Raji (cell line): ENCODE results near the gene PCDHA9.
"Not testable (repeated sequence)": the region's sequence is repeated elsewhere in the genome, so short reads cannot be mapped to it uniquely, and the experiment has no call there.

ENCODE experiments used
- POLR2A ChIP-seq: IDR thresholded peaks from 2 replicates; pipeline ENCODE4 v1.6.1; 2011; ENCODE audit warnings: low read depth, low read length, control low read depth; ENCODE audit not compliant: insufficient read depth

Gene PCDHA9

GRCh38 chr5:140848139-140849102 is at the start of gene PCDHA9:
Gene PCDHA9, plus strand, starts transcription at chr5:140848382. Its CDS starts 114 bp downstream, at chr5:140848496.
- not testable (repeated sequence) for TF ChIP-seq POLR2A

DNA sequence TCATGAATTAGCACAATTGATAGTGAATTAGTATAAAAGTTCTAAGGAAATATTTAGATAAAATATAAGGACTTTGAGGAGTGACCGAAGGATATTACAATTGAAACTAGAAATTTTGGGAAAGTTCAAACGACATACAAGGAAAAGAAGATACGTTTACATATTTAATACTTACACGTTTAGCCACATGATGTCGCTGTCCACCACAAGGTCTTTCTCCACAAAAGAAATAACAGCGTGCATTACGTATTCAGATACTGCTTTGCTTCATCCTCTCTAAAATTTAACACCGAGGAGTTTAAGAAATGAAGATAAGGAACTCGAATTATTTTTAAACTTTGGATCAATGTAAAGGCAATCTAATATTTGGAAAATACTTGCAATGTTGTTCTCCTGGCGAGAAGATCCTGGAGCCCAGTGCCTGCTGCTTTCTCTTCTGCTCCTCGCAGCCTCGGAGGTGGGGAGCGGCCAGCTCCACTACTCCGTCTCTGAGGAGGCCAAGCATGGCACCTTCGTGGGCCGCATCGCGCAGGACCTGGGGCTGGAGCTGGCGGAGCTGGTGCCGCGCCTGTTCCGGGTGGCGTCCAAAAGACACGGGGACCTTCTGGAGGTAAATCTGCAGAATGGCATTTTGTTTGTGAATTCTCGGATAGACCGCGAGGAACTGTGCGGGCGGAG is 47.2 kb upstream of the PCDHA9 start, which contains the start of gene PCDHA3:
TSS of gene PCDHA3 (plus strand) at position 242 of the 678 bp plus-strand sequence.
- no peak for TF ChIP-seq POLR2A

DNA sequence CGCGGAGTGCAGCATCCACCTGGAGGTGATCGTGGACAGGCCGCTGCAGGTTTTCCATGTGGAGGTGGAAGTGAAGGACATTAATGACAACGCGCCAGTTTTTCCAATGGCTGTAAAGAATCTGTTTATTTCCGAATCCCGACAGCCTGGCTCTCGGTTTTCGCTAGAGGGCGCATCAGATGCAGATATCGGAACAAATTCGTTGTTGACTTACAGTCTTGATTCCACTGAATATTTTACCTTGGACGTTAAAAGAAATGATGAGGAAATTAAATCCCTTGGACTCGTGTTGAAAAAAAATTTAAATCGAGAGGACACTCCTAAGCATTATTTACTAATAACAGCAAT is 46.7 kb upstream of the PCDHA9 start:
- TF ChIP-seq POLR2A, result no peak

- TF ChIP-seq POLR2A, result no peak
Observed at GRCh38 chr5:140802781-140803271, 45.4 kb upstream of the PCDHA9 start.

DNA sequence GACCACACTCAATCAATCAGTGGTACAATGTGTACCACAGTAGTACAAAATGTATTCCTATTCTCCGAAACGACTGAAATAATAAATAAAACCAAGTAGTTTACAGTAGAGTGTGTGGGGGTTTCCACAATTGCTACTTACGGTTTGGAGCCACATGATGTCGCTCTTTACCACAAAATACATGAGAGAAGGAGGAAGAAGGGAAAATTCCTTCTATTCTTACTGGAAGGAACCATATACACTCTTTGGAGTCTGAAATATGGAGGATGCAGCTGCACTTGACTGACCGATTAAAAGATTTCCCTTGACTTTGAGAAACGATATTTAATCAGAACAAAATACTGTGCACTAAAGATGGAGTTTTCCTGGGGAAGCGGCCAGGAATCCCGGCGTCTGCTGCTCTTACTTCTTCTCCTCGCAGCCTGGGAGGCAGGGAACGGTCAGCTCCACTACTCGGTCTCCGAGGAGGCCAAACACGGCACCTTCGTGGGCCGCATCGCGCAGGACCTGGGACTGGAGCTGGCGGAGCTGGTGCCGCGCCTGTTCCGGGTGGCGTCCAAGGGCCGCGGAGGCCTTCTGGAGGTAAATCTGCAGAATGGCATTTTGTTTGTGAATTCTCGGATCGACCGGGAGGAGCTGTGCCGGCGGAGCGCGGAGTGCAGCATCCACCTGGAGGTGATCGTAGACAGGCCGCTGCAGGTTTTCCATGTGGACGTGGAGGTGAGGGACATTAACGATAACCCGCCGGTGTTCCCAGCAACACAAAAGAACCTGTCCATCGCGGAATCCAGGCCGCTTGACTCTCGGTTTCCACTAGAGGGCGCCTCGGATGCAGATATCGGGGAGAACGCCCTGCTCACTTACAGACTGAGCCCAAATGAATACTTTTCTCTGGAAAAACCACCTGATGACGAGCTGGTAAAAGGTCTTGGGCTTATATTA is 41.1 kb upstream of the PCDHA9 start, which contains the start of gene PCDHA4:
TSS of gene PCDHA4 (plus strand) at position 235 of the 942 bp plus-strand sequence.
- no peak for TF ChIP-seq POLR2A

DNA sequence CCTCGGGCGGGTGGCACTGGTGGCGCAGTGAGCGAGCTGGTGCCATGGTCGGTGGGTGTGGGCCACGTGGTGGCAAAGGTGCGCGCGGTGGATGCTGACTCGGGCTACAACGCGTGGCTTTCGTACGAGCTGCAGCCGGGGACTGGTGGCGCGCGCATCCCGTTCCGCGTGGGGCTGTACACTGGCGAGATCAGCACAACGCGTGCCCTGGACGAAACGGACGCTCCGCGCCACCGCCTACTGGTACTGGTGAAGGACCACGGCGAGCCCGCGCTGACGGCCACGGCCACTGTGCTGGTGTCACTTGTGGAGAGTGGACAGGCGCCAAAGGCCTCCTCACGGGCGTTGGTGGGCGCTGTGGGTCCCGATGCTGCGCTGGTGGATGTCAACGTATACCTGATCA is 39.3 kb upstream of the PCDHA9 start:
- no peak for TF ChIP-seq POLR2A

DNA sequence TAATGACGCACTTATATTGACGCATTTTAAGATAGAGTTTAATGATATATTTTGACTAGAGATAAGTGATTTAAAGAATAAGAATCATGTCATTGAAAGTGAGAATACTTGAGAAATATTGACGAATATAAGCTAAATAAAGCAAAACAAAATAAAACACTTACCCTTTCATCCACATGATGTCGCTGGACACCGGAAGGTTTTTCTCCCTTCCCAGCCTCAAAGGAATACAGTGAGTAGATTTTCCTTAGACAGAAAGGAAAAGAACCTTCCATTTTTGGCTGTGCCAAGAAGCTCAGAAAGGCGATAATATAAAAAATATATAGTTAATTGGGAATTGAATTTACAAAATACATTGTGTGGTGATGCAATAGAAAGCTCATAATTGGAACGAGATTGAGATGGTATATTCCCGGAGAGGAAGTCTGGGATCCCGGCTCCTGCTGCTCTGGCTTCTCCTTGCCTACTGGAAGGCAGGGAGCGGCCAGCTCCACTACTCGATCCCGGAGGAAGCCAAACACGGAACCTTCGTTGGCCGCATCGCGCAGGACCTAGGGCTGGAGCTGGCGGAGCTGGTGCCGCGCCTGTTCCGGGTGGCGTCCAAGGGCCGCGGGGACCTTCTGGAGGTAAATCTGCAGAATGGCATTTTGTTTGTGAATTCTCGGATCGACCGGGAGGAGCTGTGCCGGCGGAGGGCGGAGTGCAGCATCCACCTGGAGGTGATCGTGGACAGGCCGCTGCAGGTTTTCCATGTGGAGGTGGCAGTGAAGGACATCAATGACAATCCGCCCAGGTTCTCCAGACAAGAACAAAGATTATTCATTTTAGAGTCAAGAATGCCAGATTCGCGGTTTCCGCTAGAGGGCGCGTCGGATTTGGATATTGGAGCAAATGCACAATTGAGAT is 26.6 kb upstream of the PCDHA9 start, which contains the start of gene PCDHA5:
TSS of gene PCDHA5 (plus strand) at position 239 of the 906 bp plus-strand sequence.
- TF ChIP-seq POLR2A, result no peak

DNA sequence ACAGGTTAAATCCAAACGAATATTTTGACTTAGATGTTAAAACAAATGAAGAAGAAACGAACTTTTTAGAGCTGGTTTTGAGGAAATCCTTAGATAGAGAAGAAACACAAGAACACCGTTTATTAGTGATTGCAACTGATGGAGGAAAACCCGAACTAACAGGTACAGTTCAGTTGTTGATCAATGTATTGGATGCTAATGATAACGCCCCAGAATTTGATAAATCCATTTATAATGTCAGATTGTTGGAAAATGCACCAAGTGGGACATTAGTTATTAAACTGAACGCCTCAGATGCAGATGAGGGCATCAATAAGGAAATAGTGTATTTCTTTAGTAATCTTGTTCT is 25.9 kb upstream of the PCDHA9 start:
- TF ChIP-seq POLR2A, result no peak

DNA sequence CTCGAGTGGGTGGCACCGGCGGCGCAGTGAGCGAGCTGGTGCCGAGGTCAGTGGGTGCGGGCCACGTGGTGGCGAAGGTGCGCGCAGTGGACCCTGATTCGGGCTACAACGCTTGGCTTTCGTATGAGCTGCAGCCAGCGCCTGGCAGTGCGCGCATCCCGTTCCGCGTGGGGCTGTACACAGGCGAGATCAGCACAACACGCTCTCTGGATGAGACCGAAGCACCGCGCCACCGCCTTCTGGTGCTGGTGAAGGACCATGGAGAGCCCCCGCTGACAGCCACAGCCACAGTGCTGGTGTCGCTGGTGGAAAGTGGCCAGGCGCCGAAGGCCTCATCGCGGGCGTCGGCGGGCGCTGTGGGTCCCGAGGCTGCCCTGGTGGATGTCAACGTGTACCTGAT is 24.7 kb upstream of the PCDHA9 start:
- TF ChIP-seq POLR2A, result no peak

- no peak for TF ChIP-seq POLR2A
Observed at GRCh38 chr5:140827704-140828361, 20.3 kb upstream of the PCDHA9 start, which contains the start of gene PCDHA6. Gene PCDHA6, plus strand, starts transcription at chr5:140827960. Its CDS starts 132 bp downstream, at chr5:140828092.

DNA sequence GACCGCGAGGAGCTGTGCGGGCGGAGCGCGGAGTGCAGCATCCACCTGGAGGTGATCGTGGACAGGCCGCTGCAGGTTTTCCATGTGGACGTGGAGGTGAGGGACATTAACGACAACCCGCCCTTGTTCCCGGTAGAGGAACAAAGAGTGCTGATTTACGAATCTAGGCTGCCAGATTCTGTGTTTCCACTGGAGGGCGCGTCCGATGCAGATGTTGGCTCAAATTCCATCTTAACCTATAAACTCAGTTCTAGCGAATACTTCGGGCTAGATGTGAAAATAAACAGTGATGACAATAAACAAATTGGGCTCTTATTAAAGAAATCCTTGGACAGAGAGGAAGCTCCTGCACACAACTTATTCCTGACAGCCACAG is 19.8 kb upstream of the PCDHA9 start:
- TF ChIP-seq POLR2A, result no peak

DNA sequence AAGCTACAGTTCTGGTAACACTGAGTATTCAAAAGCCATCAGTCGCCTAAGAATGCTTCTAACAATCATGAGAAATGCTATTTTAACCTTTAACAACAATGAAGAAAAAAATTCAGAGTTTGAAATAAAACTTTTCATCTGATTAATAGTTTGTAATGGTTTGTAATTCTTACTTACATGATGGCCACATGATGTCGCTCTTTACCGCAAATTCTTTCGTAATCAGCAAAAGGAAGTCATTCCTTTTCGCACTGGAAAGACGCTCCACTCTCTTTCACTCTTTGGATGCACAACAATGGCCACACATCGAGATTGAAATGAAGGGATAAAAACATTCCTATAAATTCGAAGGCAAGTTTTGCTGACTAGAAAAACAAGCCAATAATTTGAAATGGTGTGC is 14.2 kb upstream of the PCDHA9 start, which contains the start of gene PCDHA7:
TSS of gene PCDHA7 (plus strand) at position 277 of the 400 bp plus-strand sequence. CDS start at position 392, 115 bp downstream.
- TF ChIP-seq POLR2A, result no peak
